ENCODE results near the gene SUPT20HL1. TPM values are rescaled to one million over a fixed set of nuclear protein-coding genes. Genes with fewer than 3 reads are reported as not detected.

Gene SUPT20HL1
- total RNA-seq, 1 experiment from 2014 or later = not detected

GRCh38 chrX:24332878-24333277 is 27.6 kb upstream of the SUPT20HL1 start:
- Mint-ChIP-seq H3K36me3 (no peaks in the 10 kb centered on the region), H3K4me3 (no peak overlapping the region), H3K27me3 (ENCODE audit: low read depth) (no peaks in the 10 kb centered on the region), H3K27ac (no peak overlapping the region), H3K4me1 (no peaks in the 10 kb centered on the region), H3K9me3 (peaks cover 7% of the 10 kb centered on the region)
- DNase-seq (ENCODE audit: low spot score) (no peak), ATAC-seq (no peak)
- ChIA-PET CTCF (no interaction called here), POLR2A (no interaction called here)
- TF ChIP-seq SMAD4 (CRISPR knock-in tag; IDR thresholded peaks at IDR 0.05) = no peak
- no peak for TF ChIP-seq MXD4 (CRISPR knock-in tag; IDR thresholded peaks at IDR 0.05; ENCODE audit: borderline replicate concordance)
- TF ChIP-seq AFF4 (CRISPR knock-in tag; IDR thresholded peaks at IDR 0.05; ENCODE audit: borderline replicate concordance) = no peak
- TF ChIP-seq ZNF512 (CRISPR knock-in tag; IDR thresholded peaks at IDR 0.05; ENCODE audit: borderline replicate concordance) = no peak
- TF ChIP-seq CREB1 (CRISPR knock-in tag; IDR thresholded peaks at IDR 0.05) = no peak
- no peak for TF ChIP-seq ZNF671 (CRISPR knock-in tag; IDR thresholded peaks at IDR 0.05)
- TF ChIP-seq CTCF (IDR thresholded peaks at IDR 0.05) = no peak
- no peak for TF ChIP-seq TP53 (CRISPR knock-in tag; IDR thresholded peaks at IDR 0.05)
- TF ChIP-seq NR3C1 (CRISPR knock-in tag; conservative IDR thresholded peaks at IDR 0.05; ENCODE audit: low read depth) = no peak
- no peak for TF ChIP-seq ZNF425 (CRISPR knock-in tag; conservative IDR thresholded peaks at IDR 0.05)
- no peak for TF ChIP-seq IRF2 (CRISPR knock-in tag; IDR thresholded peaks at IDR 0.05; ENCODE audit: borderline replicate concordance, low read depth)
- no peak for TF ChIP-seq TEAD4 (CRISPR knock-in tag; IDR thresholded peaks at IDR 0.05)
- TF ChIP-seq FOXJ3 (CRISPR knock-in tag; IDR thresholded peaks at IDR 0.05; ENCODE audit: borderline replicate concordance) = no peak
- no peak for TF ChIP-seq CDX4 (CRISPR knock-in tag; IDR thresholded peaks at IDR 0.05; ENCODE audit: borderline replicate concordance)
- TF ChIP-seq ATF6 (CRISPR knock-in tag; IDR thresholded peaks at IDR 0.05) = no peak
- TF ChIP-seq PRRX2 (CRISPR knock-in tag; IDR thresholded peaks at IDR 0.05) = no peak
- no peak for TF ChIP-seq NFYB (CRISPR knock-in tag; conservative IDR thresholded peaks at IDR 0.05; ENCODE audit: low read depth)
- no peak for TF ChIP-seq ATF3 (CRISPR knock-in tag; conservative IDR thresholded peaks at IDR 0.05)
- no peak for TF ChIP-seq NR1H2 (CRISPR knock-in tag; IDR thresholded peaks at IDR 0.05)
- no peak for TF ChIP-seq E2F4 (CRISPR knock-in tag; IDR thresholded peaks at IDR 0.05; ENCODE audit: borderline replicate concordance, low read depth)
